Measurements from ENCODE around the gene SNX10.

DNA sequence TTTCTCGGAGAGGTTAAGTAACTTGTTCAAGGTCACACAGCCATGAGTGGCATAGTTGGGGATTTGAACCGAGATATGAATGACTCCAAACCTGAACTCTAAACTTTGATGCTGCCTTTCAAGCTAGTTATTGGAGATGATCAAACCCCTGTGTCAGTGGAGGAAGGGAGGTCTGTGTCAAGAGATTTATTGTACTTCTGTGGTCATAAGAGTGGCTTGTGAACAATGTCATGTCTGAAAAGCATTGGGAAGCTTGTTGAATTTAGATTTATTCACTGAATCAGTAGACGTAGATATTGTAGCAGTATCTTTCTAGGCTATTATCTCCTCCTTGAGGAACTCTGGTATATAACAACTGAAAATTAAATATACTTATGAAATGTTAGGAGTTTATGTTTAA, 27.3 kb downstream of the SNX10 start:
- TF ChIP-seq EZH2 (optimal IDR thresholded peaks at IDR 0.05; ENCODE audit: low read depth, low read length) (no peak), EZH2phosphoT487 (IDR thresholded peaks at IDR 0.05; ENCODE audit: low read length) (no peak)
- TF ChIP-seq, protein P1, sequence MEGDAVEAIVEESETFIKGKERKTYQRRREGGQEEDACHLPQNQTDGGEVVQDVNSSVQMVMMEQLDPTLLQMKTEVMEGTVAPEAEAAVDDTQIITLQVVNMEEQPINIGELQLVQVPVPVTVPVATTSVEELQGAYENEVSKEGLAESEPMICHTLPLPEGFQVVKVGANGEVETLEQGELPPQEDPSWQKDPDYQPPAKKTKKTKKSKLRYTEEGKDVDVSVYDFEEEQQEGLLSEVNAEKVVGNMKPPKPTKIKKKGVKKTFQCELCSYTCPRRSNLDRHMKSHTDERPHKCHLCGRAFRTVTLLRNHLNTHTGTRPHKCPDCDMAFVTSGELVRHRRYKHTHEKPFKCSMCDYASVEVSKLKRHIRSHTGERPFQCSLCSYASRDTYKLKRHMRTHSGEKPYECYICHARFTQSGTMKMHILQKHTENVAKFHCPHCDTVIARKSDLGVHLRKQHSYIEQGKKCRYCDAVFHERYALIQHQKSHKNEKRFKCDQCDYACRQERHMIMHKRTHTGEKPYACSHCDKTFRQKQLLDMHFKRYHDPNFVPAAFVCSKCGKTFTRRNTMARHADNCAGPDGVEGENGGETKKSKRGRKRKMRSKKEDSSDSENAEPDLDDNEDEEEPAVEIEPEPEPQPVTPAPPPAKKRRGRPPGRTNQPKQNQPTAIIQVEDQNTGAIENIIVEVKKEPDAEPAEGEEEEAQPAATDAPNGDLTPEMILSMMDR (IDR thresholded peaks at IDR 0.05; ENCODE audit: low read length): no peak
